ENCODE results near the gene SLAIN2.

DNA sequence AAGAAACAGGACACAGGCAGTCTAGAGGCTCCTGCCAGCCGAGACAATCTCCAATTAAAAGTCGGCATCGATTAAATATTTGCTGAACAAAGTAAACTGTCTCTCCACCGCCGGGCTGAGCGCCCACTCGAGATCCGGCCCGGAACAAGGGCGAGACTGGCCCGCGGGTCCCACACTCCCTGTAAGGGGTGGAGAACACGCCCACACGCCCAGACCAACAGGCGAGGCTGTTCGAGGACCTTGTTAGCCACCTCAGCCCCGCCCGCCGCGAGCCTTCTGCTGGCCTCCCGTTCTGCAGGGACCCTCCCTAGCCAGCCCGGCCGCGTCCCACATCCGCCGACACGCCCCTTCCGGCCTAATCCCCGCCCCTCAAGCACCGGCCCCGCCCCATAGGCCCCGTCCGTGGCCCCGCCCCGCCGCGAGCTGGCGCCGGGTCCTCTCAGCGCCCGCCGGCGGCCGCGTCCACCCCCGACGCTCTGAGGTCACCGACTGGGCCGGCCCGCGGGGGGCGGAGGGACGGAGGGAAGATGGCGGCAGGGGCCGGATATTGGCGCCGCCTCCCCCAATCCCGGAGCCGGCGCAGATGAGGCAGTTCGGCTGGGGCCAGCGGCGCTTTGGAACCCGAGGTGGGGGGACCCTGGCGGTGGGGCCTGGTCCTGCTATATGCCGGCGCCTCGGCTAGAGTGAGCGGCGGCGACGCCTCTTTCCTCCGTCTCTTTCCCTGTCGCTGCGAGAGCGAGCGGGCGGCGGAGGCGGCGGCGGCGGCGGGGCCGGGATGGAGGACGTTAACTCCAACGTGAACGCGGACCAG is at the start of gene SLAIN2:
- TF ChIP-seq POLR2A (IDR thresholded peaks at IDR 0.05; ENCODE audit: low read depth, low read length) (peak; percentile 97), POLR2AphosphoS5 (IDR thresholded peaks at IDR 0.05; ENCODE audit: low read depth, low read length) (peak; percentile 94), TAF1 (IDR thresholded peaks at IDR 0.05; ENCODE audit: borderline replicate concordance, low read depth, low read length) (peak; percentile 55; the same call in 1 of the 2 replicates)

All from GM12892 (cell line).